Measurements from ENCODE around the gene FSTL5.

The FSTL5 gene

DNA sequence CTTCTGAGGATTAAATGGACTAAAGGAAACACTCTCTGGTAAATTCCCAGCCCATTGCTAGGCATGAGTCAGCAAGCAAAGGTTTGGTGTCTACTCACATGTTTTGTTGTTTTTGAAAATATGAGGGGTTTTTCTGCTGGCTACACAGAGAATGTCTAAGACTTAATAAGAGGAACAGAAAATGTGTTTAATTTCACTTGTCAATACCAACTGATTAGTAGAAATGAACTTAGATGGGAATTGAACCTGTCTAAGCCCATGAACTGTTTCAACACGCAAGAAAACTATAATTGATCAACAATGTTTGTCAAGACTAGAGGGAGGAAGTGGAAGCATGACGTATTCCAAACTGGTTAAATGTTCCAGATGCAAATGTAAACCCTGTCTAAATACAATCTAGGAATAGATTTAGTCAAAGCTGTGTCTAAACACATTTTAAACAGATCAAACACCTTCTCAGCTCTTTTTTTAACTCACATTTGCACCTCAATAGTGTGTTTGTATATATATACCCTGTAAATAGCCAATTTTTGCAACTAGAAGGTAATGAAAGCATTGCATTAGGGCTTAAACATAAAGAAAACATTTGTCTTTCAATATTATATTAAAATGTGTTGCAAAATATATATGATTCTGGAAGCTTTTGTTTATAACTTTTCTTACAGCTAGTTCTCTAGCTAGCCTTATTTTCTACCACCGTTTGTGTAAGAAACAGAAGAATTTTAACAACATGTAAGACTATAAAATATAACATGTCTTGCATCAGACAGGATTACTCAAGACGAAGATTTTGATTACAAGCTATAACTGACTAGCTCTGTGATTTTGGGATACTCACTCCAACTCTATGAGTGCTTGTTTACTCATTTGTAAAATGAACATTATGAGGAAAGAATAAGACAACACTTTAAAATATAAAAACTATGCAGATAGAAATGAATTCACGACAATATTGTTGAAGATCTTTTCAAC is 607.8 kb downstream of the FSTL5 start:
- DNase-seq: no peak

DNA sequence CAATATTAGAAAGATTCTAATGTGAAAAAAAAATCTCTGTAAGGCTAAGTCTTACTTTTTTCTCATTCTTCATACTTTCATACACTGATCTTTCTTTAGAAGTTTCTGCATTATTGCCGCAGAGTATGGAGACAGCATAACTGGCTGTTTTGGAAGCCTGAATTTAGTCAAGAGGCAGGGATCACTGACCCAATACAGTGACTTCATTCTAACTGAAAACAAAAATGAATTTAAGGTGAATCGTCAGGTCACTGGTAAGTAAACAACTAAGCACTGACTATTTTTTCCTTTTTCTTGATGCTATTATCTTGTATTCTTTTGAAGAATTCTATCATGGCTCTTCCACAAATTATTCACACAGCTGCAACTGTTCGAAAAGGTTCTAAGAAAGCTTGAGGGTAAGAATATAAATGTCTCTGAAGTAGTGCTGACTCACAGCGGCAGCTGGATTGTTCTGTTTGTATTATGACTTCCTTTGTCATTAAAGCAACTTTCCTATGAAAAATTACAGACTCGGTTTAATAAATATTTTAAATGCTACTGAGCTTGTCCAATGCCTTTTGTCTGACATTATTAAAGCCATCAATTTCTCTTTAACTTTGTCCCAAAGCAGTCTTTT is 609.3 kb downstream of the FSTL5 start:
- DNase-seq: no peak

DNA sequence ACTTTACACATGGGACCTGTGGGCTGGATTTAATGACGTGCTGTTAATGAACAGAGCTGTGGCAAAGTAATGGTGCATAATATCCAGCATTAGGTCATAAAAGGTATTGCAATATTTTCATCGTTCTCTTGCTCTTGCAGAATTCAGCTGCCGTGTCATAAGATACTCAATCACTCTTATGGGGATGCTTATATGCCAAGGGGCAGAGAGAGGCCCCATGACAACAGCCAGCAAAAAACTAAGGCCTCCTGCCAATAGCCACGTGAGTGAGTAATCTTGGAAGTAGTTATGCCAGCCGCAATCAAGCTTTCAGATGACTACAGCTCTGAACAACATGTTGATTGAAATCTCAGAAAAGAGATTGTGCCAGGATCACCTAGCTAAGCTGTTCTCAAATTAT is 616.9 kb downstream of the FSTL5 start:
- DNase-seq: no peak

DNA sequence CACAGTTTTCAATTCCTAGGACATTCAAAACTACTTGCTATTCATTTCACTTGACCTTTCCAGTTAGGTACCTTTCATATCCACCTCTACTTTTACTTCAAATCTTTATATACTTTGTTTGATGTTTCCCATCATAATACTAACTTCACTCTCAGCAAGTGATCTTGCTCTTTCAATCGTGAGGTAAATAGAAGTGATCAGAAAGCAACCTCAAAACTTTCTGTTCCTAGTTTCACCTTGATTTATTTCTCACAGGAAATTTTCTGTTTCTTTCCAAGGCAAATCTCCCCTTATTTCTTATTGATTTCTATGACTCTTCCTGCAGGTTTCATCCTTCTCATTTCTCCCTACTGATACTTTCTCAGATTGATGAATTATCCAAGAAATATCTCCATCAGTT is 623.5 kb downstream of the FSTL5 start:
- DNase-seq: no peak

- no peak for DNase-seq
Measured at GRCh38 chr4:161538941-161539340, 624.9 kb downstream of the FSTL5 start.

- DNase-seq: no peak
Measured at GRCh38 chr4:161530710-161531109, 633.1 kb downstream of the FSTL5 start.

GRCh38 chr4:161525121-161525520 is 638.7 kb downstream of the FSTL5 start:
- no peak for DNase-seq

DNA sequence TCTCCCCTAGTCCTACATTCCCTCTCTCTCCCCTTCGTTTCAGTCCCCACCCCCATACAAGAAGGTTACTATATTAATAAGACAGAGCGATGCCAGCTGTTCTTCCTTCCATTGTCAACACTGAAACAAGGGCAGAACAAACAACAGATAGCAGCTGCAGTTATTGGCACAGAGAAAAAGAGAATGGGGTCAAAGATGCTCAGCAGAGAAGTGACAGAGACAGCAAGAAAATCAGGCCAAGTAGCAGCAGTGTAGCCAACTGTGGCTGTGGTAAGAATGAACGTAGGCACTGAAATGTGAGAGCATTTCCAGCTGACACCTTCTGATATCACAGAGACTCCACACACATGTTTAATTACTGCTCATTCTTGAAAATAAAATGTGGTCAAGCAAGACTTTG is 641.8 kb downstream of the FSTL5 start:
- DNase-seq: no peak

GRCh38 chr4:161519611-161520010 is 644.2 kb downstream of the FSTL5 start:
- DNase-seq: no peak

GRCh38 chr4:161517941-161518340 is 645.9 kb downstream of the FSTL5 start:
- no peak for DNase-seq

- no peak for DNase-seq
Measured at GRCh38 chr4:161505141-161505540, 658.7 kb downstream of the FSTL5 start.

DNA sequence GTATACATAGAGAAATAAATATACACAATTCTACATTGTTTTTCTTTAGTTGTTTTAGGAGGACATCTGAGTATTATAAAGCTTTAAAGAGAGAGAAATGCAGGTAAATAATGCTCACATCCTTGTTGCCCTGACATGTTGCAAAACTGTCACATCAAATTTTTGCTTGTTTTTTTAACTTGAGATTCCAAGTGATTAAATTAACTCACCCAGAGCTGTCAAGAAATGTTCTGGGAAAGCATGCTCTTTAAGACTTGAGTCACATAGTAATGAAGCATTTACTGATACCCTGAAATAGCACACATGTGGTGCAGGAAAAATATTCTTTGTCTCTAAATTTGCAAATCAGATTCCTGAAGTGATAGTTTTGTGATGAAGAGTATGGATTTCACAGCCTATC is 665.6 kb downstream of the FSTL5 start:
- DNase-seq: no peak

DNA sequence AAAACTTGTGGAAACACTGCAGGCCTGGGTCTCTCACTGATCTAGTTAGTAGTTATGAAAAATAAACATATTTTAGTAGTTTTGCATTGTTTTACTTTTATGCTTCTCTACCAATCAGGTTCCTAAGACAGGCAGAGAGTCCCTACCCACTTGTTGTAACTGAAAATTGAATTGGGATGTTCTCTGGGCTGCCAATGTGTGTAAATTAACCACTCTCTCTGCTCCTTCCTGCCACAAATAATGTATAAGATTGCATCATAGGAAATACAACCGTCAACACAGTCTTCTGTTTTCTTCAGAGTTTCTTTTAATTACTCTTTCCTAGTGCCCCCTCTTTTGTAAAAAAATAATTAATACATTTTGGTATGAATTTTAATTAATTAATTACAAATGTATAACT is 677.3 kb downstream of the FSTL5 start:
- DNase-seq: no peak

- DNase-seq: no peak
Measured at GRCh38 chr4:161466316-161466715, 697.5 kb downstream of the FSTL5 start.

DNA sequence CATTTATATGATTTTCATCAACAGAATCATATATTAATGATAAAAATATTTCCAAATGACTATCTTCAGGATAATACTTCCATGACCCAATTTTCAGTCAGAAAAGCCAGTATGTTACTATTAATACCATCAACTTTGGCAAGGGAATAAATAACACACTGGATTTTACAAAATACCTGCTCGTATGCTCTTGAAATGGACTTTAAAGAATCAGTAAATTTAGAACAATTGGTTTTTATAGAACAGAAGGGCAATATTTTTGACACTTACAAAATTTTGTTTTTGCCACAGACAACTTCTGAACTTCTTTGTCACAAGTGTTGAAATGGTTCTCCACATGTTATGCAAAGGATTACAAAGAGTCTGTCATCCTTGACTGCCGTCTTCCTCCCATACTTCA is 700.4 kb downstream of the FSTL5 start:
- DNase-seq: no peak

- DNase-seq: no peak
Measured at GRCh38 chr4:161457906-161458305, 705.9 kb downstream of the FSTL5 start.

- DNase-seq: no peak
Measured at GRCh38 chr4:161457311-161457710, 706.5 kb downstream of the FSTL5 start.

GRCh38 chr4:161454860-161455259 is 708.9 kb downstream of the FSTL5 start:
- no peak for DNase-seq

DNA sequence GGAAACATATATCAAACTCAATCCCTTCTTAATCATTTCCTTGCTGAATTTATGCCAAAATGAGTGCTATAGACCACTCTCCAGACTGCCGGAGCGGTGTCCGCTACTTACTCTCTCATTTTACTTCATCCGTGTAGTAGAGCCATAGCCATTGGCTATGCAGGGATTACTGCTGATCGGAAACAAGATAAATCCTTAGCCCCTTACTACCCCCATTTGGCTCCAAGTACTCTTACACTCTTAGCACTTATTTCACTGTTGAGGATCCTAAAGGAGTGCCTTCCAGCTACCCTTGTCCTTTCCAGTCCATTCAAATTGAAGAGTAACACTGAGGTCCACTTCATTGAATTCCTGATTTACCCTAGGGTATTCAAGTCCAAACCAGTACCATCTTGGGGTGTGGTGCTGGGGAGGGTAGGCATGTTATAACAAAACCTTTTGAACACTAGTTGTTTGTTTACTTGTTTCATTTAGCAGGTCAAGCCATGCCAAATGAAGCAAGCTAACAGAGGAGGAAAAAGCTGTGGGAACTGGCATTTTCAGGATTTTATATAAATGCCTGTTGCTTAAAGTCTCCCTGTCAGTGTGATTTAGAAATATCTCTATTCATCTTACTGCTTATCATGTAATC is 715.1 kb downstream of the FSTL5 start:
- DNase-seq: no peak

DNA sequence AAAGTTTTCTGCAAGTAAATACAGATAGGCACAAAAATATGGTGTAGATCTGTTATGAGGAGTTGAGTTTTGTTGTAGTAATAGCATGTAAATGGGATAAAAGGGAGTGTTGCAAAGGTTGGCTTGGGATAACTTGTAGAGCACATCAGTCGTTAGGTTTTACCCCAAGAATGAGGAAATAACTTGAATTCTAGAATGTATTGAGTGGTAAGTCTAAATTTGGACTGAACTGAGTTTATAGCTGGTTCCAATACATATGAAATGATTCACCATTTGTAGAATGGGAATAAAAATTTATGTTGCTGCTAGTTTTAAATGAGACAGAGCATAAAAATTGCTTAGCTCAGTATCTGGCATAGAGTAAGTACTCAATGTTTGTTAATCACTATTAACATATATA is 719.2 kb downstream of the FSTL5 start:
- no peak for DNase-seq

- DNase-seq: no peak
Measured at GRCh38 chr4:161442921-161443320, 720.9 kb downstream of the FSTL5 start.

- no peak for DNase-seq
Measured at GRCh38 chr4:161438096-161438495, 725.7 kb downstream of the FSTL5 start.

DNA sequence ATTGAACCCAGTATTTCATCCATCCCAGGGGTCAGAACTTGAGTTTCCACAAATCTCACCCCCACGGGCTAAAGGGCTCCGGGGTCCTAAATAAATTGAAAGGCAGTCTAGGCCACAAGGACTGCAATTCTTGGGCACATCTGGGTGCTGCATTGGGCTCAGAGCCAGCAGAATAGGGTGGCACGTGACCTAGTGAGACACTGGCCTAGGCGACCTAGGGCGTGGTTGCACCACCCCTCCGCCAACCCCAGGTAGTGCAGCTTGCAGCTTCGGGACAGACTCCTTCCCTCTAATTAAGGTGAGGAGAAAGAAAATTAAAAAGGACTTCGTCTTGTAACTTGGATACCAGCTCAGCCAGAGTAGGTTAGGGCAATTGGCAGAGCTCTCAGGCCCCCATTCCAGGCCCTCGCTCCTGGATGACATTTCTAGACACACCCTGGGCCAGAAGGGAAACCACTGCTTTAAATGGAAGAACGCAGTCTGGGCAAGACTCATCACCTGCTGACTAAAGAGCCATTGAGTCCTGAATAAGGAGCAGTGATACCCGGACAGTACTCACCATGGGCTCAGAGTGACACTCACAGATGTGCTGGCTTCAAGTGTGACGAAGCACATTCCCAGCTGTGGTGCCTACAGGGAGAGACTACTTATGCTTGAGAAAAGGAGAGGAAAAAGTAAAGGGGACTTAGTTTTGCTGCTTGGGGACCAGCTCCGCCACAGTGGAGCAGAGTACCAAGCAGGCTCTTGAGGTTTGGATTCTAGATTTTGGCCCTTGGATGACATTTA is 735.4 kb downstream of the FSTL5 start:
- DNase-seq: no peak

Data from activated T-cell treated with anti-CD3 and anti-CD28 coated beads for 4 hours (primary cell).